OCI-LY1 (cell line): Measurements from ENCODE around the gene ABCC9.

Experiments
- H2AFZ ChIP-seq: fragments of 200-600 bp; sonication (generic), shearing (Covaris generic); 2 replicates; pipeline ENCODE4 v1.6.0; 2014; ENCODE audit warnings: antibody characterized with exemption, mild to moderate bottlenecking, low read length
- H3F3A ChIP-seq: fragments of 200-600 bp; sonication (generic), shearing (Covaris generic); 2 replicates; pipeline ENCODE4 v1.6.0; 2014; ENCODE audit warnings: mild to moderate bottlenecking, antibody characterized with exemption, low read length, moderate library complexity; ENCODE audit not compliant: insufficient read depth
- H3K27ac ChIP-seq: fragments of 200-600 bp; sonication (generic); 2 replicates; pipeline ENCODE4 v1.5.1; 2014; ENCODE audit warnings: low read length, mixed run types, mild to moderate bottlenecking, low read depth; ENCODE audit not compliant: poor library complexity, severe bottlenecking
- H3K27me3 ChIP-seq: fragments of 200-600 bp; sonication (generic); 2 replicates; pipeline ENCODE4 v1.6.0; 2014; ENCODE audit warnings: antibody characterized with exemption, mild to moderate bottlenecking, low read length, moderate library complexity; ENCODE audit not compliant: insufficient read depth
- H3K36me3 ChIP-seq: fragments of 200-600 bp; sonication (generic); 2 replicates; pipeline ENCODE4 v1.6.1; 2014; ENCODE audit warnings: mild to moderate bottlenecking, antibody characterized with exemption, low read length, moderate library complexity, mixed read lengths; ENCODE audit not compliant: insufficient read depth
- H3K4me1 ChIP-seq: fragments of 200-600 bp; sonication (generic); 2 replicates; pipeline ENCODE4 v1.5.1; 2014; ENCODE audit warnings: mild to moderate bottlenecking, low read length, moderate library complexity; ENCODE audit not compliant: insufficient read depth, severe bottlenecking
- H3K4me2 ChIP-seq: fragments of 200-600 bp; sonication (generic), shearing (Covaris generic); 2 replicates; pipeline ENCODE4 v1.6.1; 2014; ENCODE audit warnings: low read length
- H3K4me3 ChIP-seq: fragments of 200-600 bp; sonication (generic); 2 replicates; pipeline ENCODE4 v1.5.1; 2014; ENCODE audit warnings: low read length, low read depth, mild to moderate bottlenecking, mixed read lengths; ENCODE audit not compliant: poor library complexity, severe bottlenecking
- H3K79me2 ChIP-seq: fragments of 200-600 bp; shearing (Covaris generic); 2 replicates; pipeline ENCODE4 v1.6.1; 2016; ENCODE audit warnings: mixed run types, low read length, mixed read lengths; ENCODE audit not compliant: insufficient read depth
- H3K9ac ChIP-seq: fragments of 200-600 bp; sonication (generic), shearing (Covaris generic); 2 replicates; pipeline ENCODE4 v1.6.1; 2014; ENCODE audit warnings: mild to moderate bottlenecking, low read length, mixed read lengths
- H3K9me2 ChIP-seq: fragments of 200-600 bp; sonication (generic), shearing (Covaris generic); 2 replicates; pipeline ENCODE4 v1.6.1; 2014; ENCODE audit warnings: low read depth, mild to moderate bottlenecking, low read length, mixed read lengths
- H3K9me3 ChIP-seq: fragments of 200-600 bp; shearing (Covaris generic); 2 replicates; pipeline ENCODE4 v1.6.1; 2014; ENCODE audit warnings: low read length, mixed read lengths
- H4K20me1 ChIP-seq: fragments of 200-600 bp; sonication (generic), shearing (Covaris generic); 2 replicates; pipeline ENCODE4 v1.6.0; 2016; ENCODE audit warnings: mild to moderate bottlenecking, low read length; ENCODE audit not compliant: insufficient read depth
- EZH2 ChIP-seq: fragments of 200-600 bp; sonication (generic), shearing (Covaris generic); IDR thresholded peaks from 2 replicates; pipeline ENCODE4 v1.8.0; 2017; ENCODE audit warnings: borderline replicate concordance, mixed run types, mild to moderate bottlenecking, antibody characterized with exemption, low read length, moderate library complexity, mixed read lengths
- TF ChIP-seq, protein P1 (sequence below): fragments of 200-600 bp; sonication (generic), shearing (Covaris generic); IDR thresholded peaks from 2 replicates; pipeline ENCODE4 v1.5.1; 2017; ENCODE audit warnings: mild to moderate bottlenecking, antibody characterized with exemption, low read length, moderate library complexity, mixed read lengths

Gene ABCC9

DNA sequence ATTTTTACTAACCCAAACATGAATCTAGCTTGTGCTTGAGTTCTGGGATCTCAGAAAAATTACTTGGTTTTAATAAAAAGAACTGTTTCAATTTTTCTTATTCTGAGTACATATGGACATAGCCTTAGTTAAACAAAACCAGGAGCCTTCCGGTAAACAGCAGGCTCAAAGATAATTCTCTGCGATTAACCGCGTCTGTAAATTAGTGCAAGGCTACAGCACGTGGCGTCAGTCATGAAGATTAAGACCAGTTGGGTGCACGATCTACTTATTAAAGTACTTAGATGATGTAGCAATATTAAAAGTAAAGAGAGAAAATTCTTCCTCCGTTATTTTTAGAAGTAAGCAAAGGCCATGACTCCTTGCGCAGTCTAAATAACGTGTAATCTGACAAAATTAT lies 167.4 kb downstream of the ABCC9 start:
- Histone ChIP-seq H3K79me2 (no peaks in the 10 kb centered on the region), H3F3A (no peaks in the 10 kb centered on the region), H3K9ac (no peak overlapping the region), H3K27ac (no peak overlapping the region), H3K9me2 (no peaks in the 10 kb centered on the region), H3K9me3 (no peaks in the 10 kb centered on the region), H3K36me3 (no peaks in the 10 kb centered on the region), H3K4me1 (no peaks in the 10 kb centered on the region), H2AFZ (no peak overlapping the region), H3K4me3 (no peak overlapping the region), H3K27me3 (no peaks in the 10 kb centered on the region), H4K20me1 (no peaks in the 10 kb centered on the region), H3K4me2 (no peak overlapping the region)
- TF ChIP-seq EZH2 = no peak
- TF ChIP-seq, protein P1, sequence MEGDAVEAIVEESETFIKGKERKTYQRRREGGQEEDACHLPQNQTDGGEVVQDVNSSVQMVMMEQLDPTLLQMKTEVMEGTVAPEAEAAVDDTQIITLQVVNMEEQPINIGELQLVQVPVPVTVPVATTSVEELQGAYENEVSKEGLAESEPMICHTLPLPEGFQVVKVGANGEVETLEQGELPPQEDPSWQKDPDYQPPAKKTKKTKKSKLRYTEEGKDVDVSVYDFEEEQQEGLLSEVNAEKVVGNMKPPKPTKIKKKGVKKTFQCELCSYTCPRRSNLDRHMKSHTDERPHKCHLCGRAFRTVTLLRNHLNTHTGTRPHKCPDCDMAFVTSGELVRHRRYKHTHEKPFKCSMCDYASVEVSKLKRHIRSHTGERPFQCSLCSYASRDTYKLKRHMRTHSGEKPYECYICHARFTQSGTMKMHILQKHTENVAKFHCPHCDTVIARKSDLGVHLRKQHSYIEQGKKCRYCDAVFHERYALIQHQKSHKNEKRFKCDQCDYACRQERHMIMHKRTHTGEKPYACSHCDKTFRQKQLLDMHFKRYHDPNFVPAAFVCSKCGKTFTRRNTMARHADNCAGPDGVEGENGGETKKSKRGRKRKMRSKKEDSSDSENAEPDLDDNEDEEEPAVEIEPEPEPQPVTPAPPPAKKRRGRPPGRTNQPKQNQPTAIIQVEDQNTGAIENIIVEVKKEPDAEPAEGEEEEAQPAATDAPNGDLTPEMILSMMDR = no peak

DNA sequence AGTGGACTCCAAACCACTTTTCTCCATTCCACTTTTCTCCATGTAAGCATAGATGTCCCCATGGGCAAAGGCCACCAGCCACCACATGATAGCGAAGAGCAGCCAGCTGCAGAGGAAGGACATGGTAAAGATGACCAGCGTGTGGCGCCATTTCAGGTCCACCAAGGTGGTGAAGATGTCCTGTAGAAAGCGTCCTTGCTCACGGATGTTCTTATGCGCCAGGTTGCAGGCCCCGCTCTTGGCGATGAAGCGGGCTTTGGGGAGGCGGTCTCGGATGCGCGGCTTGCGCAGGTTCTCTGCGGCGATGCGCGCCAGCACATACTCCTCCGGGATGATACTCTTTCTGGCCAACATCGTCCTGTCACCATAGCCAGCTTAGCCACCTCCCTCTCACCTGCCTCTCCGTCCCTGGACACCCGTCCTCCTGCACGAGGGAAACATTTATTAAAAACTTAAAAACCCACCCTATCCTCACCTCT lies 167.9 kb downstream of the ABCC9 start:
- no peak for TF ChIP-seq EZH2
- TF ChIP-seq, protein P1 = no peak
- Histone ChIP-seq H3K4me2 (no peak overlapping the region), H3K9me2 (no peaks in the 10 kb centered on the region), H3K9ac (no peak overlapping the region), H3F3A (no peaks in the 10 kb centered on the region), H4K20me1 (no peaks in the 10 kb centered on the region), H3K79me2 (no peaks in the 10 kb centered on the region), H3K27me3 (no peaks in the 10 kb centered on the region), H3K4me3 (no peak overlapping the region), H3K4me1 (no peaks in the 10 kb centered on the region), H2AFZ (no peak overlapping the region), H3K9me3 (no peaks in the 10 kb centered on the region), H3K36me3 (no peaks in the 10 kb centered on the region), H3K27ac (no peak overlapping the region)

DNA sequence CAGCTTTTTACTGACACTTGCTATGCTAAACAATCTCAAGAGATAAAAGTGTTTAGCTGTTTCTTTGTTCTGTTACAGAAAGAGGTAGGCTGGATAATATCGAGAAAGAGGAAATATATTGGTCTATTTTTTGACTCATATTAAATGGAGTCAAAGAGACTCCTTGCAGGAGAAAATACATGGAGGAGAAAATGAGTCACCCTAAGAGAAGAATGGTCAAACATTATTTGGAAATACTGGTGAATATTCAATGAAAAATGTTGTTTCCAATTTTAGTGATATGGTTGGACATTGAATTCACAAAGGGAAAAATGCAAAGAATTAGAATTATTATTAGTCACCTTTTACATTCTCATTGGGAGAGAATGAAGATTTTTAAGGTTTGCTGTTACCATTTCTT lies 169.9 kb downstream of the ABCC9 start:
- Histone ChIP-seq H3K4me1 (no peaks in the 10 kb centered on the region), H3K4me3 (no peak overlapping the region), H2AFZ (no peak overlapping the region), H3K9me3 (no peaks in the 10 kb centered on the region), H3K27ac (no peak overlapping the region), H3F3A (no peaks in the 10 kb centered on the region), H3K9me2 (no peaks in the 10 kb centered on the region), H4K20me1 (no peaks in the 10 kb centered on the region), H3K4me2 (no peak overlapping the region), H3K79me2 (no peaks in the 10 kb centered on the region), H3K36me3 (no peaks in the 10 kb centered on the region), H3K9ac (no peak overlapping the region), H3K27me3 (no peaks in the 10 kb centered on the region)
- TF ChIP-seq, protein P1 = no peak
- no peak for TF ChIP-seq EZH2
